HEK293 (cell line): ENCODE data around the gene TPCN2.

Experiments
- CTCF ChIA-PET: fragments of 350-600 bp; formaldehyde crosslinking; extraction: SDS; loops from one replicate; lab custom pipeline; 2021; ENCODE audit warnings: antibody characterized with exemption; lab: Yijun Ruan, JAX
- POLR2A ChIA-PET: fragments of 300-600 bp; formaldehyde crosslinking; extraction: SDS; loops from one replicate; lab custom pipeline; 2020; ENCODE audit warnings: antibody characterized with exemption, inconsistent platforms; lab: Yijun Ruan, JAX
- H3K27ac ChIP-seq: fragments of 200-500 bp; sonication (Bioruptor generic); 2 replicates; pipeline ENCODE4 v1.5.1; 2014; ENCODE audit warnings: low read depth, low read length, control low read depth, inconsistent platforms; ENCODE audit errors: extremely low read depth
- H3K36me3 ChIP-seq, 2 experiments: fragments of 200-500 bp in 1 of 2; sonication (Bioruptor generic) in 1 of 2; 1 replicate in 1 of 2; 2 replicates in 1 of 2; pipeline ENCODE4 v1.5.1; 2014 to 2017; ENCODE audit warnings: inconsistent platforms in 2 of 2, low read length in 2 of 2; ENCODE audit not compliant: control insufficient read depth in 2 of 2, insufficient read depth in 1 of 2
- H3K4me1 ChIP-seq: fragments of 200-500 bp; sonication (Bioruptor generic); 2 replicates; pipeline ENCODE4 v1.5.1; 2014; ENCODE audit warnings: mild to moderate bottlenecking, low read length, inconsistent platforms; ENCODE audit not compliant: control insufficient read depth, insufficient read depth
- H3K4me3 ChIP-seq: 2 replicates; pipeline ENCODE4 v1.5.1; 2011; ENCODE audit warnings: low read depth, mild to moderate bottlenecking, control low read depth, low read length, moderate library complexity
- H3K9me3 ChIP-seq: fragments of 200-500 bp; sonication (Bioruptor generic); 2 replicates; pipeline ENCODE4 v1.5.1; 2014; ENCODE audit warnings: low read depth, low read length, inconsistent platforms; ENCODE audit not compliant: control insufficient read depth, insufficient read depth
- GLI2 ChIP-seq: fragments of 450-650 bp; formaldehyde crosslinking; IDR thresholded peaks from 2 replicates; pipeline ENCODE4; 2017; ENCODE audit warnings: missing biosample characterization, missing genetic modification characterization, low read depth, borderline replicate concordance
- KLF16 ChIP-seq: fragments of 450-650 bp; formaldehyde crosslinking; IDR thresholded peaks from 2 replicates; pipeline ENCODE4 v1.5.1; 2017; ENCODE audit warnings: missing biosample characterization, missing genetic modification characterization
- MYNN ChIP-seq: fragments of 450-650 bp; formaldehyde crosslinking; IDR thresholded peaks from 2 replicates; pipeline ENCODE4 v1.5.1; 2016; ENCODE audit warnings: missing biosample characterization, missing genetic modification characterization, borderline replicate concordance
- MZF1 ChIP-seq: fragments of 450-650 bp; formaldehyde crosslinking; IDR thresholded peaks from 2 replicates; pipeline ENCODE4 v1.5.1; 2017; ENCODE audit warnings: missing biosample characterization, missing genetic modification characterization, borderline replicate concordance
- PBX3 ChIP-seq: sonication (generic); formaldehyde crosslinking; IDR thresholded peaks from 2 replicates; pipeline ENCODE4 v1.8.1; 2022; ENCODE audit warnings: mild to moderate bottlenecking, moderate library complexity, missing genetic modification reagents
- PRDM10 ChIP-seq: fragments of 450-650 bp; formaldehyde crosslinking; IDR thresholded peaks from 2 replicates; pipeline ENCODE4 v1.5.1; 2016; ENCODE audit warnings: missing biosample characterization, missing genetic modification characterization
- SALL2 ChIP-seq: fragments of 450-650 bp; formaldehyde crosslinking; IDR thresholded peaks from 2 replicates; pipeline ENCODE4 v1.5.0; 2017; ENCODE audit warnings: missing biosample characterization, mild to moderate bottlenecking, missing genetic modification characterization, borderline replicate concordance
- ZBTB20 ChIP-seq: fragments of 450-650 bp; formaldehyde crosslinking; IDR thresholded peaks from 2 replicates; pipeline ENCODE4 v1.5.1; 2016; ENCODE audit warnings: missing biosample characterization, missing genetic modification characterization
- ZBTB7A ChIP-seq: fragments of 450-650 bp; formaldehyde crosslinking; IDR thresholded peaks from 2 replicates; pipeline ENCODE4 v1.5.1; 2016; ENCODE audit warnings: low read depth, missing biosample characterization, missing genetic modification characterization
- ZNF10 ChIP-seq: fragments of 450-650 bp; formaldehyde crosslinking; IDR thresholded peaks from 2 replicates; pipeline ENCODE4 v1.5.1; 2017; ENCODE audit warnings: missing biosample characterization, missing genetic modification characterization
- ZNF174 ChIP-seq: fragments of 450-650 bp; formaldehyde crosslinking; IDR thresholded peaks from 2 replicates; pipeline ENCODE4 v1.5.0; 2017; ENCODE audit warnings: missing biosample characterization, mild to moderate bottlenecking, missing genetic modification characterization
- ZNF24 ChIP-seq: fragments of 450-650 bp; formaldehyde crosslinking; IDR thresholded peaks from 2 replicates; pipeline ENCODE4 v1.5.1; 2016; ENCODE audit warnings: missing biosample characterization, missing genetic modification characterization
- ZNF324 ChIP-seq: fragments of 450-650 bp; formaldehyde crosslinking; IDR thresholded peaks from 2 replicates; pipeline ENCODE4 v1.5.1; 2016; ENCODE audit warnings: missing biosample characterization, missing genetic modification characterization
- ZNF350 ChIP-seq: fragments of 450-650 bp; formaldehyde crosslinking; IDR thresholded peaks from 2 replicates; pipeline ENCODE4 v1.5.0; 2017; ENCODE audit warnings: missing biosample characterization, mild to moderate bottlenecking, missing genetic modification characterization
- ZNF623 ChIP-seq: fragments of 450-650 bp; formaldehyde crosslinking; IDR thresholded peaks from 2 replicates; pipeline ENCODE4 v1.5.1; 2016; ENCODE audit warnings: missing biosample characterization, missing genetic modification characterization
- ZNF785 ChIP-seq: fragments of 450-650 bp; formaldehyde crosslinking; IDR thresholded peaks from 2 replicates; pipeline ENCODE4 v1.5.1; 2016; ENCODE audit warnings: missing biosample characterization, missing genetic modification characterization
- ZSCAN18 ChIP-seq: fragments of 450-650 bp; formaldehyde crosslinking; IDR thresholded peaks from 2 replicates; pipeline ENCODE4 v1.5.1; 2016; ENCODE audit warnings: missing biosample characterization, missing genetic modification characterization
- ZSCAN23 ChIP-seq: fragments of 450-650 bp; formaldehyde crosslinking; IDR thresholded peaks from 2 replicates; pipeline ENCODE4 v1.5.1; 2016; ENCODE audit warnings: missing biosample characterization, missing genetic modification characterization
- TF ChIP-seq, protein P1 (sequence below): fragments of 450-650 bp; formaldehyde crosslinking; IDR thresholded peaks from 2 replicates; pipeline ENCODE4 v1.5.1; 2017; ENCODE audit warnings: missing biosample characterization, mild to moderate bottlenecking, missing genetic modification characterization, moderate library complexity
- TF ChIP-seq, protein P2 (sequence below): fragments of 450-650 bp; formaldehyde crosslinking; IDR thresholded peaks from 2 replicates; pipeline ENCODE4 v1.5.1; 2017; ENCODE audit warnings: missing biosample characterization, missing genetic modification characterization

Gene TPCN2

DNA sequence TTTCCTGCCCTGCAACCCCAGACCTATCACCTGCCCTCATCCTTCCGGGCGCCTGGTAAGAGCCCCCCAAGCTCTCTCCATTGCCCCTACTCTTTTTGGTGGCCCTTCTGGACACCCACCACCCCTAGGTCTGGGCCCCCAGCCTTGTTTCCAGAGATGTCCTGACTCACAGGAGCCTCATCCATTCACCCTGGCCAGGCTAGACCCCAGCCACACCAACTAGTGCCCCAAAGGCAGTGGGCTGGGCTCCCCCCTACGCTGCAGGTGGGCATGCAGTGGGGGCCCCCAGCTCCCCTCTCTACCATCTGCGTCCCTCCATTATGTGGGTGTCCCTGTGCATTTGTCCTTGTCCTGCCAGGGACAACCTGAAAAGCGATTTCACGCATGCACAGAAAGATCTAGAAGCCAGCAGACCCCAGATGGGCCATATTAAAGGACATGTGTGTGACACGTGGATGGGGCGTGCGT is 37.1 kb upstream of the TPCN2 start (continued):
- TF ChIP-seq KLF16 (no peak), PRDM10 (tag by site-specific recombination) (no peak)

- POLR2A ChIA-PET: no interaction called here
- Histone ChIP-seq H3K36me3 (no peaks in the 10 kb centered on the region), H3K27ac (no peak overlapping the region), H3K4me3 (no peak overlapping the region), H3K4me1 (no peaks in the 10 kb centered on the region), H3K9me3 (no peaks in the 10 kb centered on the region)
- CTCF ChIA-PET: interaction anchor here (0.7 kb wide), 1 partner anchor 875 kb away, joined by 3 read pairs; no protein-coding TSS in a partner anchor
- TF ChIP-seq, protein P1, sequence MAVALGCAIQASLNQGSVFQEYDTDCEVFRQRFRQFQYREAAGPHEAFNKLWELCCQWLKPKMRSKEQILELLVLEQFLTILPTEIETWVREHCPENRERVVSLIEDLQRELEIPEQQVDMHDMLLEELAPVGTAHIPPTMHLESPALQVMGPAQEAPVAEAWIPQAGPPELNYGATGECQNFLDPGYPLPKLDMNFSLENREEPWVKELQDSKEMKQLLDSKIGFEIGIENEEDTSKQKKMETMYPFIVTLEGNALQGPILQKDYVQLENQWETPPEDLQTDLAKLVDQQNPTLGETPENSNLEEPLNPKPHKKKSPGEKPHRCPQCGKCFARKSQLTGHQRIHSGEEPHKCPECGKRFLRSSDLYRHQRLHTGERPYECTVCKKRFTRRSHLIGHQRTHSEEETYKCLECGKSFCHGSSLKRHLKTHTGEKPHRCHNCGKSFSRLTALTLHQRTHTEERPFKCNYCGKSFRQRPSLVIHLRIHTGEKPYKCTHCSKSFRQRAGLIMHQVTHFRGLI (tag by site-specific recombination): no peak
- TF ChIP-seq ZNF623 (tag by site-specific recombination) (no peak), ZBTB7A (tag by site-specific recombination) (no peak), ZNF324 (tag by site-specific recombination) (no peak), ZSCAN23 (tag by site-specific recombination) (no peak), SALL2 (tag by site-specific recombination) (no peak), ZSCAN18 (no peak), MZF1 (tag by site-specific recombination) (no peak), ZNF10 (no peak), MYNN (tag by site-specific recombination) (no peak), PBX3 (no peak), ZNF24 (tag by site-specific recombination) (no peak), ZNF174 (tag by site-specific recombination) (no peak), ZNF350 (tag by site-specific recombination) (no peak), ZNF785 (tag by site-specific recombination) (no peak), ZBTB20 (tag by site-specific recombination) (no peak), GLI2 (no peak)
- TF ChIP-seq, protein P2, sequence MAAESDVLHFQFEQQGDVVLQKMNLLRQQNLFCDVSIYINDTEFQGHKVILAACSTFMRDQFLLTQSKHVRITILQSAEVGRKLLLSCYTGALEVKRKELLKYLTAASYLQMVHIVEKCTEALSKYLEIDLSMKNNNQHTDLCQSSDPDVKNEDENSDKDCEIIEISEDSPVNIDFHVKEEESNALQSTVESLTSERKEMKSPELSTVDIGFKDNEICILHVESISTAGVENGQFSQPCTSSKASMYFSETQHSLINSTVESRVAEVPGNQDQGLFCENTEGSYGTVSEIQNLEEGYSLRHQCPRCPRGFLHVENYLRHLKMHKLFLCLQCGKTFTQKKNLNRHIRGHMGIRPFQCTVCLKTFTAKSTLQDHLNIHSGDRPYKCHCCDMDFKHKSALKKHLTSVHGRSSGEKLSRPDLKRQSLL: no peak
Measured at GRCh38 chr11:69012092-69013008, 36.4 kb upstream of the TPCN2 start.
